Testis (tissue), 3 donors: ENCODE data around the gene SCYL2. TPM values are rescaled to one million over a fixed set of nuclear protein-coding genes. Genes with fewer than 3 reads are reported as not detected.

Source experiments
- DNase-seq: peaks from one replicate; pipeline ENCODE4 v3.0.0-alpha.2; 2019
- H3K27ac ChIP-seq, 2 donors: fragments of 200-600 bp; sonication (generic); one replicate each; pipeline ENCODE4 v1.5.1; 2019
- H3K27me3 ChIP-seq: fragments of 200-600 bp; sonication (generic); one replicate; pipeline ENCODE4 v1.5.1; 2019
- H3K36me3 ChIP-seq: fragments of 200-600 bp; sonication (generic); one replicate; pipeline ENCODE4 v1.5.1; 2017; ENCODE audit warnings: low read depth; ENCODE audit errors: missing control alignments
- H3K4me1 ChIP-seq: fragments of 200-600 bp; sonication (generic); one replicate; pipeline ENCODE4 v1.5.1; 2019
- H3K4me3 ChIP-seq, 2 donors: fragments of 200-600 bp; sonication (generic); one replicate each; pipeline ENCODE4 v1.5.1; 2017 to 2019
- H3K9me3 ChIP-seq: fragments of 200-600 bp; sonication (generic); one replicate; pipeline ENCODE4 v1.5.1; 2017
- POLR2A ChIP-seq: fragments of 450-650 bp; IDR thresholded peaks from one replicate; pipeline ENCODE4 v1.6.1; 2017; ENCODE audit warnings: antibody characterized with exemption, mild to moderate bottlenecking, moderate library complexity
- WGBS, 2 donors: methylation state at CpG; one replicate each; pipeline ENCODE4 v1.1.5; 2018; 5-methylcytosine and 5-hydroxymethylcytosine counted together
- intact Hi-C: fragments of 100-400 bp; cut with DNase I; formaldehyde crosslinking; loops from one replicate; pipeline ENCODE4 v1.15.1; 2023; ENCODE audit warnings: low total_unique reads
- polyA plus RNA-seq: library from polyadenylated mRNA; stranded (reverse); fragments of 350-450 nt; fragmentation: Illumina TruSeq; extraction: RNeasy Lipid Tissue Mini Kit (QIAGEN cat#74804); gene quantifications from one replicate; pipeline ENCODE4 v1.2.3, GENCODE V29; 2014; ENCODE audit warnings: low read depth, low replicate concordance; ENCODE audit not compliant: insufficient read depth
- total RNA-seq, 2 donors: library from RNA; depleted of rRNA; stranded (reverse); fragments of >200 nt; gene quantifications; one replicate each; pipeline ENCODE4 v1.2.3, GENCODE V29; 2016
- TF ChIP-seq, protein P1 (sequence below), 3 experiments: fragments of 450-650 bp in 2 of 3; fragments of 200-600 bp in 1 of 3; sonication (generic) in 1 of 3; IDR thresholded peaks; one replicate each; pipeline ENCODE4 v1.5.1; 2016 to 2019; ENCODE audit warnings: antibody characterized with exemption in 3 of 3, mild to moderate bottlenecking in 2 of 3, moderate library complexity in 1 of 3

Gene SCYL2
- total and polyA plus RNA-seq, 3 donors from 2014 or later: 23.1 to 75.4 (median 49.0) TPM

GRCh38 chr12:100317371-100317770, 50.4 kb downstream of the SCYL2 start:
- no peaks in the 10 kb centered on the region for H3K4me1 ChIP-seq
- no peak overlapping the region for H3K27ac ChIP-seq
- no peak for DNase-seq
- H3K4me3 ChIP-seq: no peak overlapping the region
- no peaks in the 10 kb centered on the region for H3K9me3 ChIP-seq
- H3K36me3 ChIP-seq: no peaks in the 10 kb centered on the region
- no peaks in the 10 kb centered on the region for H3K27me3 ChIP-seq
- WGBS, 2 donors: 85 to 95% methylated on average over 2 of the region's 2 CpGs
- intact Hi-C loops: no loop called here
- no peak for TF ChIP-seq POLR2A
- TF ChIP-seq, protein P1, sequence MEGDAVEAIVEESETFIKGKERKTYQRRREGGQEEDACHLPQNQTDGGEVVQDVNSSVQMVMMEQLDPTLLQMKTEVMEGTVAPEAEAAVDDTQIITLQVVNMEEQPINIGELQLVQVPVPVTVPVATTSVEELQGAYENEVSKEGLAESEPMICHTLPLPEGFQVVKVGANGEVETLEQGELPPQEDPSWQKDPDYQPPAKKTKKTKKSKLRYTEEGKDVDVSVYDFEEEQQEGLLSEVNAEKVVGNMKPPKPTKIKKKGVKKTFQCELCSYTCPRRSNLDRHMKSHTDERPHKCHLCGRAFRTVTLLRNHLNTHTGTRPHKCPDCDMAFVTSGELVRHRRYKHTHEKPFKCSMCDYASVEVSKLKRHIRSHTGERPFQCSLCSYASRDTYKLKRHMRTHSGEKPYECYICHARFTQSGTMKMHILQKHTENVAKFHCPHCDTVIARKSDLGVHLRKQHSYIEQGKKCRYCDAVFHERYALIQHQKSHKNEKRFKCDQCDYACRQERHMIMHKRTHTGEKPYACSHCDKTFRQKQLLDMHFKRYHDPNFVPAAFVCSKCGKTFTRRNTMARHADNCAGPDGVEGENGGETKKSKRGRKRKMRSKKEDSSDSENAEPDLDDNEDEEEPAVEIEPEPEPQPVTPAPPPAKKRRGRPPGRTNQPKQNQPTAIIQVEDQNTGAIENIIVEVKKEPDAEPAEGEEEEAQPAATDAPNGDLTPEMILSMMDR (IDR thresholded peaks at IDR 0.05): no peak

- Histone ChIP-seq H3K27me3 (no peaks in the 10 kb centered on the region), H3K36me3 (no peaks in the 10 kb centered on the region)
These were observed 57.5 kb downstream of the SCYL2 start for GRCh38 chr12:100324498-100324897.

DNA sequence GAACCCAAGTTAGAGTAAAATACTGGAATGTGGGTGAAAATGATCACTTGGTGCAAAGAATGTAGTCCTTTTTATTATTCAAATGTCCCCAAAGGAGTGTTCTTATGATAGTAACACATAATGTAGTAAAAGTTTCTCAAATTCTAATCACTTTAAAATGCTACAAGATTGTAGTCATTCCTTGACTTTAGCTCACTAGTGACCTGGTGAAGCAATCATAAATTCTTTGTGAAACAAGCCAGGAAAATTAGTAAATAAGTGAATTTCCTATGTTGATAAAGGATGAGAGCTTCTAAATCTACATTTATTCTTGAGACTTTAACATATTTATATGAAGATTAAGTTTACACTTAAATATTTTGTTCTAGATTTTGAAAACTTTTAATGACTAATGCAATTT, 59.2 kb downstream of the SCYL2 start:
- Histone ChIP-seq H3K36me3 (no peaks in the 10 kb centered on the region), H3K27me3 (no peaks in the 10 kb centered on the region), H3K4me1 (no peaks in the 10 kb centered on the region), H3K27ac (no peak overlapping the region), H3K9me3 (no peaks in the 10 kb centered on the region), H3K4me3 (no peak overlapping the region)
- TF ChIP-seq, protein P1 (IDR thresholded peaks at IDR 0.05): no peak
- TF ChIP-seq POLR2A: no peak
- DNase-seq: no peak
- intact Hi-C loops: no loop called here

More at GRCh38 chr12:100324498-100324897, 57.5 kb downstream of the SCYL2 start:
- Histone ChIP-seq H3K4me3 (no peak overlapping the region), H3K9me3 (no peaks in the 10 kb centered on the region), H3K27ac (no peak overlapping the region), H3K4me1 (no peaks in the 10 kb centered on the region)
- intact Hi-C loops: no loop called here
- TF ChIP-seq POLR2A: no peak
- TF ChIP-seq, protein P1 (IDR thresholded peaks at IDR 0.05): no peak
- DNase-seq: no peak

DNA sequence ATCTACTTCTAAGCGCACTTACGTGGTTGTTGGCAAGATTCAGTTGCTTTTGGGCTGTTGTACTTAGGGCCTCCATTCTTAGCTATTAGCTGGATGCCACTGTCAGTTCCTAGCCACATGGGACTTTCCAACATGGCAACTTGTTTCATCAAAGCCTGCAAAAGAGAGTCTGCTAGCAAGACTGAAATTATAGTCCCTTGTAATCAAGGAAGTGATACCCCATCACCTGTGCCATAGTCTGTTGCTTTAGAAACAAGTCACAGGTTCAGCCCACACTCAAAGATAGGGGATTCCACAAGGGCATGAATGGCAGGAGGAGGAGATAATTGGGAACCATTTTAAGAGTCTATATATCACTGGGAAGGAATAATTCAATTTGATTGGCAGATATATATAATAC, 62.8 kb downstream of the SCYL2 start:
- Histone ChIP-seq H3K36me3 (no peaks in the 10 kb centered on the region), H3K4me3 (no peak overlapping the region), H3K9me3 (no peaks in the 10 kb centered on the region), H3K27ac (no peak overlapping the region), H3K4me1 (no peaks in the 10 kb centered on the region), H3K27me3 (no peaks in the 10 kb centered on the region)
- intact Hi-C loops: no loop called here
- WGBS, 2 donors: 94 to 97% methylated on average over 2 of the region's 2 CpGs
- no peak for DNase-seq
- no peak for TF ChIP-seq POLR2A
- TF ChIP-seq, protein P1 (IDR thresholded peaks at IDR 0.05): no peak

DNA sequence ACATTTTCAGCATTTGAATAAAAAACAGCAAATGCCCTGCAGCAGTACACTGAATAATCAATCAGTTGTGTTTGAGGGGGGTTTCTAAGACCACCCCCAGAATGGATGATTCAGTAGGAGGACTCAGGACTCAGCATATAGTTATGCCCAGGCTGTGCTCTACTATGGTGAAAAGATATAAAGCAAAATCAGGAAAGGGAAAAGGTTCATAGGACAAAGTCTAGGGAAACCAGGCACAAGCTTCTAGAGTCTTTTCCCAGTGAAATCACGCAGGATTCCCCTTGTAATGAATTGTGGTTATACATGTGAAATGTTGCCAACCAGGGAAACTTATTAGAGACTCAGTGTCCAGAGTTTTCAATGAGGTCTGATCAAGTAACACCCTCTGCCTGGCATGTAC, 64.9 kb downstream of the SCYL2 start:
- Histone ChIP-seq H3K27me3 (no peaks in the 10 kb centered on the region), H3K4me3 (no peak overlapping the region), H3K9me3 (no peaks in the 10 kb centered on the region), H3K27ac (no peak overlapping the region), H3K36me3 (no peaks in the 10 kb centered on the region), H3K4me1 (no peaks in the 10 kb centered on the region)
- TF ChIP-seq, protein P1 (IDR thresholded peaks at IDR 0.05): no peak
- intact Hi-C loops: no loop called here
- no peak for DNase-seq
- 74 to 81% methylated on average over 1 of the region's 1 CpG for WGBS, 2 donors
